T-helper 2 cell treated with Interferon-gamma antibody and Interleukin-4, amounts not matched to agents 5 μg/mL and 100 μg/mL, for 36 hours (primary cell): Measurements from ENCODE around the gene KIAA1328.

ENCODE experiments used
- DNase-seq: peaks from one replicate; pipeline ENCODE4 v3.0.0; 2021; ENCODE audit warnings: low spot score
- H3K27ac Mint-ChIP-seq: one replicate; pipeline ENCODE4 v1.8.0; 2021; ENCODE audit warnings: mild to moderate bottlenecking, mixed read lengths
- H3K27me3 Mint-ChIP-seq: one replicate; pipeline ENCODE4 v1.8.0; 2021; ENCODE audit warnings: low read depth, mixed read lengths
- H3K36me3 Mint-ChIP-seq: one replicate; pipeline ENCODE4 v1.8.0; 2021; ENCODE audit warnings: low read depth, mixed read lengths
- H3K4me1 Mint-ChIP-seq: one replicate; pipeline ENCODE4 v1.8.0; 2021; ENCODE audit warnings: low read depth, mixed read lengths
- H3K4me3 Mint-ChIP-seq: one replicate; pipeline ENCODE4 v1.8.0; 2022; ENCODE audit warnings: mild to moderate bottlenecking, moderate library complexity, mixed read lengths
- H3K9me3 Mint-ChIP-seq: one replicate; pipeline ENCODE4 v1.8.0; 2021; ENCODE audit warnings: mixed read lengths

The KIAA1328 gene

GRCh38 chr18:37247497-37248161, 418.7 kb downstream of the KIAA1328 start:
- Mint-ChIP-seq H3K4me1 (no peaks in the 10 kb centered on the region), H3K9me3 (no peaks in the 10 kb centered on the region), H3K36me3 (no peaks in the 10 kb centered on the region), H3K4me3 (no peak overlapping the region), H3K27me3 (peaks cover 34% of the 10 kb centered on the region), H3K27ac (no peak overlapping the region)
- no peak for DNase-seq

- Mint-ChIP-seq H3K36me3 (no peaks in the 10 kb centered on the region), H3K9me3 (no peaks in the 10 kb centered on the region), H3K4me1 (no peaks in the 10 kb centered on the region), H3K27ac (no peak overlapping the region), H3K4me3 (no peak overlapping the region), H3K27me3 (peaks cover 37% of the 10 kb centered on the region)
- DNase-seq = no peak
These were observed 419.4 kb downstream of the KIAA1328 start for GRCh38 chr18:37248281-37248680.

- Mint-ChIP-seq H3K27ac (no peak overlapping the region), H3K27me3 (peaks cover 30% of the 10 kb centered on the region), H3K4me3 (no peak overlapping the region), H3K4me1 (no peaks in the 10 kb centered on the region), H3K36me3 (no peaks in the 10 kb centered on the region), H3K9me3 (no peaks in the 10 kb centered on the region)
- DNase-seq = no peak
These were observed 420.4 kb downstream of the KIAA1328 start for GRCh38 chr18:37249171-37249886.

- Mint-ChIP-seq H3K4me3 (no peak overlapping the region), H3K4me1 (no peaks in the 10 kb centered on the region), H3K27me3 (peaks cover 32% of the 10 kb centered on the region)
These were observed 421.1 kb downstream of the KIAA1328 start for GRCh38 chr18:37249895-37250618.

GRCh38 chr18:37251679-37252078, 422.8 kb downstream of the KIAA1328 start:
- Mint-ChIP-seq H3K27ac (no peak overlapping the region), H3K9me3 (no peaks in the 10 kb centered on the region), H3K27me3 (peaks cover 36% of the 10 kb centered on the region), H3K36me3 (no peaks in the 10 kb centered on the region), H3K4me3 (no peak overlapping the region), H3K4me1 (no peaks in the 10 kb centered on the region)
- no peak for DNase-seq

More at GRCh38 chr18:37249895-37250618, 421.1 kb downstream of the KIAA1328 start:
- Mint-ChIP-seq H3K36me3 (no peaks in the 10 kb centered on the region), H3K9me3 (no peaks in the 10 kb centered on the region), H3K27ac (no peak overlapping the region)
- no peak for DNase-seq

GRCh38 chr18:37252342-37252741, 423.4 kb downstream of the KIAA1328 start:
- Mint-ChIP-seq H3K9me3 (no peaks in the 10 kb centered on the region), H3K27me3 (peaks cover 36% of the 10 kb centered on the region), H3K4me3 (no peak overlapping the region), H3K4me1 (no peaks in the 10 kb centered on the region), H3K36me3 (no peaks in the 10 kb centered on the region), H3K27ac (no peak overlapping the region)
- no peak for DNase-seq

GRCh38 chr18:37252854-37253393, 424.0 kb downstream of the KIAA1328 start:
- DNase-seq = no peak
- Mint-ChIP-seq H3K27me3 (peaks cover 39% of the 10 kb centered on the region), H3K4me1 (no peaks in the 10 kb centered on the region), H3K36me3 (no peaks in the 10 kb centered on the region), H3K9me3 (no peaks in the 10 kb centered on the region), H3K27ac (no peak overlapping the region), H3K4me3 (no peak overlapping the region)

GRCh38 chr18:37253394-37254235, 424.7 kb downstream of the KIAA1328 start:
- Mint-ChIP-seq H3K4me3 (no peak overlapping the region), H3K4me1 (no peaks in the 10 kb centered on the region), H3K27ac (no peak overlapping the region), H3K36me3 (no peaks in the 10 kb centered on the region), H3K27me3 (peaks cover 42% of the 10 kb centered on the region), H3K9me3 (no peaks in the 10 kb centered on the region)
- DNase-seq = no peak

GRCh38 chr18:37254236-37254754, 425.4 kb downstream of the KIAA1328 start:
- H3K27me3 Mint-ChIP-seq = peaks cover 42% of the 10 kb centered on the region
- no peak for DNase-seq
- peak overlapping the region; percentile 40 for H3K4me3 Mint-ChIP-seq
- no peaks in the 10 kb centered on the region for H3K9me3 Mint-ChIP-seq
- no peaks in the 10 kb centered on the region for H3K4me1 Mint-ChIP-seq
- H3K27ac Mint-ChIP-seq = no peak overlapping the region
- H3K36me3 Mint-ChIP-seq = no peaks in the 10 kb centered on the region

GRCh38 chr18:37254973-37255372, 426.0 kb downstream of the KIAA1328 start:
- no peaks in the 10 kb centered on the region for H3K4me1 Mint-ChIP-seq
- peak overlapping the region; percentile 40 for H3K4me3 Mint-ChIP-seq
- H3K9me3 Mint-ChIP-seq = no peaks in the 10 kb centered on the region
- DNase-seq = no peak
- no peaks in the 10 kb centered on the region for H3K36me3 Mint-ChIP-seq
- H3K27ac Mint-ChIP-seq = no peak overlapping the region
- peaks cover 42% of the 10 kb centered on the region for H3K27me3 Mint-ChIP-seq

GRCh38 chr18:37258131-37258530, 429.2 kb downstream of the KIAA1328 start:
- Mint-ChIP-seq H3K27me3 (peaks cover 24% of the 10 kb centered on the region), H3K4me3 (no peak overlapping the region), H3K27ac (no peak overlapping the region), H3K36me3 (no peaks in the 10 kb centered on the region), H3K4me1 (no peaks in the 10 kb centered on the region), H3K9me3 (no peaks in the 10 kb centered on the region)
- no peak for DNase-seq

- Mint-ChIP-seq H3K9me3 (no peaks in the 10 kb centered on the region), H3K27me3 (peaks cover 24% of the 10 kb centered on the region), H3K27ac (no peak overlapping the region), H3K36me3 (no peaks in the 10 kb centered on the region), H3K4me3 (no peak overlapping the region), H3K4me1 (no peaks in the 10 kb centered on the region)
- no peak for DNase-seq
These were observed 429.9 kb downstream of the KIAA1328 start for GRCh38 chr18:37258819-37259218.

GRCh38 chr18:37259711-37260110, 430.8 kb downstream of the KIAA1328 start:
- Mint-ChIP-seq H3K36me3 (no peaks in the 10 kb centered on the region), H3K4me3 (no peak overlapping the region)

More at GRCh38 chr18:37259711-37260110, 430.8 kb downstream of the KIAA1328 start:
- Mint-ChIP-seq H3K27me3 (peaks cover 21% of the 10 kb centered on the region), H3K4me1 (no peaks in the 10 kb centered on the region), H3K27ac (no peak overlapping the region), H3K9me3 (no peaks in the 10 kb centered on the region)
- no peak for DNase-seq
